ENCODE data around the gene LRRC37A.
A peak's percentile ranks its signal among the peaks of the same experiment; 100 is the strongest.
"Not testable (repeated sequence)": the region's sequence is repeated elsewhere in the genome, so short reads cannot be mapped to it uniquely, and the experiment has no call there.

Gene LRRC37A

DNA sequence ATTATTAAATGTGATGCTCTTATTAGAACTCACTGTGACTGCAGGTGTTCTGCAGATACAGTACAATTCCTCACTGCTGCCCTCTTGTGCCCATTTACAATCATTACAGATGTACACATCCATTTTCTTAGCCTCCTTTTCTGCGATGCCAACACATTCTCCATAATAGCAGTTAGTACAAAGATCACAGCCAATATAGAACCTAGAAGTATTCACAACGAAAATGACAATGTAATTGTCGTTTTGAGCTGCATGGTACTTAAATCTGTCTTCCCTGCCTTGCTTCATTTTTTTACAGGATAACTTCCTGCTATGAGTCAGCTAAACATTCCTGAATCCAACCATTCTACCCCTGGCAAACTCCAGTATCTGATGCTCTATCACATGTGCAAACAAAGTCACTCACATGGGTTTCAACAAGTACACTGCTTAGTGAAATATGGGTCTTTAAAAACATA lies 8.1 kb upstream of the LRRC37A start:
- TF ChIP-seq, protein P1, sequence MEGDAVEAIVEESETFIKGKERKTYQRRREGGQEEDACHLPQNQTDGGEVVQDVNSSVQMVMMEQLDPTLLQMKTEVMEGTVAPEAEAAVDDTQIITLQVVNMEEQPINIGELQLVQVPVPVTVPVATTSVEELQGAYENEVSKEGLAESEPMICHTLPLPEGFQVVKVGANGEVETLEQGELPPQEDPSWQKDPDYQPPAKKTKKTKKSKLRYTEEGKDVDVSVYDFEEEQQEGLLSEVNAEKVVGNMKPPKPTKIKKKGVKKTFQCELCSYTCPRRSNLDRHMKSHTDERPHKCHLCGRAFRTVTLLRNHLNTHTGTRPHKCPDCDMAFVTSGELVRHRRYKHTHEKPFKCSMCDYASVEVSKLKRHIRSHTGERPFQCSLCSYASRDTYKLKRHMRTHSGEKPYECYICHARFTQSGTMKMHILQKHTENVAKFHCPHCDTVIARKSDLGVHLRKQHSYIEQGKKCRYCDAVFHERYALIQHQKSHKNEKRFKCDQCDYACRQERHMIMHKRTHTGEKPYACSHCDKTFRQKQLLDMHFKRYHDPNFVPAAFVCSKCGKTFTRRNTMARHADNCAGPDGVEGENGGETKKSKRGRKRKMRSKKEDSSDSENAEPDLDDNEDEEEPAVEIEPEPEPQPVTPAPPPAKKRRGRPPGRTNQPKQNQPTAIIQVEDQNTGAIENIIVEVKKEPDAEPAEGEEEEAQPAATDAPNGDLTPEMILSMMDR (IDR thresholded peaks at IDR 0.05) = peak; percentile 95
- not testable (repeated sequence) for H3K27ac ChIP-seq

DNA sequence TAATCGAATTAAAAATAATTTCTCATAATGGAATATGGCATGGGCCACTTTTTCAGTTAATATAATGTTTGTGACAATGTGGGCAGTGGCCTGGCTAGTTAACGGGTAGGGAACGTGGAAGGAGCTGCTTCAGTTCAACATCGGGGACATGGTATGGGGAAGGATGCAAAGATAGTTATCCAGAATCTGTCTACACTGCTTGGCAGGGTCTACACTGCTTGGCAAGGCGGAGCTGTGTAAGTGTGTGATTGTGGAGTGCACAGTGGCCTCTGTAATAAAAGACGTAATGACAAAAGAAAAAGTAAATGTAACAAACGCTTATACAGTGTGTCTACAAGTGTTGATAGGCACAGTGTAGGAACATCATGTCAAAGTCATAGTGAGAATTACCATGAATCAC lies 7.3 kb upstream of the LRRC37A start:
- not testable (repeated sequence) for H3K27ac ChIP-seq

DNA sequence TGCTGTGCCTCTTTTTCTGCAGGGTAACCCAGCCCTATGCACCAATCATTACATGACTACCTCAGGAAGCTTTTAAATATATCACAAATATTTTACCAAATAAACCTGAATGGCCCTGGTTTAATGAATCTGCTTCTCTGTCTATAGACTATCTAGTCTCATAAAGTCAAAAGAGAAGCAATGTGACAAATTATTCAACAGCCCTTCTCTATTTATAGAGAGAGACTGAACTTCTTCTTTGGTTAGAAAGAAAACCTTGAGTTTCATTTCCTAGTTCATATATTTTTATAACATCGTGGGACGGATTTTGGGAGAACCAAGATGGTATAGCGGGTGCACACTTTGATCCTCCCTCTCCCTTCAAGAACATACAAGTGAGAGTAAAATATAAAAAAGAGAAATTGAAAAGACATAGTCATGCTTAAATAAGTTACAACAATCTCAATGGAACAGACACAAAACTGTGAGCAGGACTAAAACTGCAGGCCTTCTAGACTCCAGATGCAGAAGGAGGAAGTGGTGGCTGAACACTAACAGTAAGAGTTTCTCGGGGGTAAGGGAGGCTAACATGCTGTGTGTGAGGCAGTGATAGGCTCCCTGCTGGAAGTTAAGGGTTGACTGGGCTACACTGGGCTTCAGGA lies 3.9 kb upstream of the LRRC37A start:
- not testable (repeated sequence) for H3K27ac ChIP-seq

DNA sequence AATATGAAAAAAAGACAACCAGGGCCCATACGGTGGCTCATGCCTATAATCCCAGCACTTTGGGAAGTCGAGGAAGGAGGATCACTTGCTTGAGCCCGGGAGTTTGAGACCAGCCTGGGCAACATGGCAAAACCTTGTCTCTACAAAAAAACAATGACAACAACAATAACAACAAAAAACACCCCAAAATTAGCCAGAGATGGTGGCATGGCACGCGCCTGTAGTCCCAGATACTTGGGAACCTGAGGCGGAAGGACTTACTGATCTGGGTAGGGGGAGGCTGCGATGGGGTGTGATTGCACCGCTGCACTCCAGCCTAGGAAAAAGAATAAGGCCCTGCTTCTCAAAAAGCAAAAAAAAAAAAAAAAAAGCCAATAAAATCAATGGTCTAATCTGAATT lies 3.3 kb upstream of the LRRC37A start:
- not testable (repeated sequence) for H3K27ac ChIP-seq

DNA sequence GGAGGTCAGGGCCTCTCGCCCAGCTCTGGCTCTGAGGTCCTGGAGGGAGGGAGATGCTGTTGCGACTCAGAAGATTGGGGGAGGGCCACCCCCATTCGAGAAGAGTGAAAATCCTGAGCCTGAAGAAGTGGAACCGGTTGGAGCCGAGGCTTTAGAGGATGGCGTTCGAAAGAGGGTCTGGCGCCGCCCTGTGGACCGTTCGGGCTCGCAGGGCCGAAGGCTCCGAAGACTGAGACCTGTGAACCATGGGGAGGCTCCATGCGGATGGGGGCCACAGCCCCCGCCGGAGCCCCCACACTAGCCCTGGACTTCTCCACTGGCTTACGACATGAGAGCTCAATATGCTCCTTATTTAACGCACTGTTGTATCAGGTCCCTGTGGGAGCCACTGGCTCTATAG lies 46.3 kb downstream of the LRRC37A start:
- not testable (repeated sequence) for H3K27ac ChIP-seq

DNA sequence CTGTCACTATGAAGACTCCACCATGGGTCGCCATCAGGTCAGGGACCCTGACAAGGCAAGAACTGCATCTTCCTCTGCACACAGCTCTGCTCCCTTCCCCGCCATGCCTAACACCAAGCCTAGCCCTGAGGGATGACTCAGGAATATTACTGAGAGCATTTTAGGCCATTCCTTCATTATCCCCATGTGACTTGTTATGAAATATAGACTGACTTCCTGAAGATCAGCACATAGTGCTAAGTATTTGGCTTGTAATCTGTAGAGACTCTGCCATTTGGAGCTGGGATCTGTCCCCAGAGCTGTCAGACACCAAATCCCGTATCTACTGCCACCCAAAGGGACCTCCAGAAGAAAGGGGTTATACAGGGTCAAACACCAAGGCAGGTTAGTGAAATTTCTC lies 47.2 kb downstream of the LRRC37A start:
- not testable (repeated sequence) for H3K27ac ChIP-seq

DNA sequence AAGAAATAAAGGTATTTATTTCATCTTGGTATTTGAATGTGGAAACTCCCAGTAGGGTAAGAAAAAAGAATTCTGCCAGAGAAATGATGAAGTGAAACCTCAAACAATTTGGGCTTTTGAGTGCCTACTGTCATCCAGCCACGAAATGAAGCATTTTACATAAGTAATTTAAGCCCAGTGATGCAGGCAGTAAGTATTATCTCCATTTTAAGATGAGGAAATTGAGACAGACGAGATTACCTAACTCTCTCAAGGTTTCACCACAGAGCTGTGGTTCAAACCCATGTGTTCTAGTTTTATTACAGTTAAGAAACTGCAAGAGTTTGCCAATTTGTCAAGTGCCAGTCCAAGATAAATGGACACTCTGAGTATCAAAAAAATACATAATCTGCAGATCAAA lies 53.4 kb downstream of the LRRC37A start:
- H3K27ac ChIP-seq = not testable (repeated sequence)

DNA sequence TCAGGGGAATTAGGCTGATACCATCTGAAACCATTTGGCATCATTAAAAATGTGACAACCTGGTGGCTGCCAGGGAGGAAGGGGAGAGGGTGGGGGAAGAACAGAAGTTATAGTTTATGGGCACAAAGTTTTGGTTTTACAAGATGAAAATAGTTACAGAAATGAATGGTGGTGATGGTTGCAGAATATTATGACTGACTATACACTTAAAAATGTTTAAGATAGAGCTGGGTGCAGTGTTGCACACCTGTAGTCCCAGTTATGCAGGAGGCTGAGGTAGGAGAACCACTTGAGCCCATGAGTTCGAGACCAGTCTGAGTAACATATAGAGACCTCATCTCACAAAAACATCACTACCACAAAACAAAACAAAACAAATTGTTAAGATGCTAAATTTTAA lies 54.1 kb downstream of the LRRC37A start:
- H3K27ac ChIP-seq = not testable (repeated sequence)

DNA sequence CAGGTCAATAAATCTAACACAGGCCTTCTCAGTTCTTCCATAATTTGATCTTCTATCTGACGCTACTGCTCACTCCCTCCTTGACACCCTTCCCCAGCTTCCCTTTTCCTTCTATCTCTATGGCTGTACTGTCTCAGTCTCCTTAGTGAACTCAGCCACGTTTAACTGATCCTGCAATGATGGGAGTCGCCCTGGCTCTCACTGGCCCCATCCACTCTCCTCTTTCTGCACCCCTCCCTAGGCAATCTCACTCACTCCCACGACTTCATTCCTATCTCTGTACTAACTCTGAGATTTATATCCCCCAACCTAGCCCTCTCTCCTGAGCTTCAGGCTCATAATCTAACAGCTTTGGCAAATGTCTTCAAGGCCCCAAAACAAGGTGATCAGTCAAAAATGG lies 58.9 kb downstream of the LRRC37A start:
- H3K27ac ChIP-seq = not testable (repeated sequence)

DNA sequence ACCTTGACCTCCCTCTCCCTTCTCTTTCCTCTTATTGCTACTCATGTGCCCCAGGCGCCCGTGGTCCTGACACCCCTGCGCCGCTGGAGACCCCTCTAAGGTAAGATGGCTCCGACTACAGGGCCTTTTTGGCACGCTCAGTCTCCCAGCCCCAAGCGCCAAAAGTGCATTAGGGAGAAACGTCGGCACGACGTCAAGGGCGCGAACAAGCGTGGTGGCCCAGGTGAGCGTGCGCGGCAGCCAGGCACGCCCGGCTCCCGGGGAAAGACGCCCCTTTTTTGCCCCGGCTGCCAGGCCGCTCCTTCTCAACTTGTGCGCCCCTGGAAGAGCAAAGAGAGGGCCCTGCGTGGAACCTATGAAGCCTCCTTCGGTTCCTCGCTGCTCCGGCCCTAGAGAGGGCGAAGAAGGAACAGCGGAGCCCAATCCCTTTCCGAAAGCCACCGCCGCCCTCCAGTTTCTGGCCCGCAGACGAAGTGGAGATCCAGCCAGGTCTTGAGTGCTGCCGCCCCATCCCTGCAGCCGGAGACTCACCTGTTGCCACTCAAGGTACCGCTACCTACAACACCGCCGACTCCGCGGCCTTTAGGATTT lies 66.3 kb downstream of the LRRC37A start:
- H3K27ac ChIP-seq = not testable (repeated sequence)

DNA sequence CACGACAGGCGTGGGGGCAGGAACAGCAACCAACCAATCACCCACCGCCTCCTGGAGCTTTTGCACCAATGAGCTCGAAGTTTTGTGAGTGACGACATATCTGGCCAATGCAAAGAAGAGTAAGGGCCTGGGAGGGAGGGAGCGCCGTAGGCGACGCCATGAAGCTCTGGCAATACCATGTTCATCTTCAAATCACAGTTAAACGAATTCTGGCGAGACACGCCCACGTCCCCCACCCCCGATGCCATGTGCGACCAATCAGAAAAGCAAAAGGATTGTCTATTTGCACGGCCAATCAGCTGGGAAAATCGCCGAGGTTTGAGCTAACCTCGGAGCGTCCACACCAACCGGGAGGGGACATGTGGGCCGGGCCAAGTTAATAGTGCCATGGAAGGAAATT lies 66.8 kb downstream of the LRRC37A start, which contains the start of gene ARL17B:
Gene ARL17B (minus strand): TSS at position 12 of the 400 bp plus-strand sequence. CDS start 3,369 bp downstream, outside the sequence.
- H3K27ac ChIP-seq = not testable (repeated sequence)

DNA sequence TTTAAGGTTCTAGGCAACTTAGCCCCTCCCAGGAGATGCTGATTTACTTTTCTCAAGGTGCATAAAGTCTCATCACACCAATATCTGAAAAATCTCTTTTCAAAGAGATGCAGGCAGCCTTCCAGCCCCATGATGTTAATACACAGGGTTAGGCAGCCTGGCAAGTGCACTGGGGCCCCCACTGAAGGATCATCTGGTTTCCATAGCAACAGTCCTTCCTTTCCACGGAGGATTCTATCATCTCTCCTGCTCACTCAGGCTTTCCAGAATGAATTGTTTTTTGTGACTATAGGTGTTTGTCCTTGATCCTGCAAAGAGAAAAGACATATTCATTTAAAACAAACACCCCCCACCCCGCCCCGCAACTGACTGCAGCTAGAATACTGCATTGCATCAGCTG lies 72.6 kb downstream of the LRRC37A start:
- not testable (repeated sequence) for H3K27ac ChIP-seq

DNA sequence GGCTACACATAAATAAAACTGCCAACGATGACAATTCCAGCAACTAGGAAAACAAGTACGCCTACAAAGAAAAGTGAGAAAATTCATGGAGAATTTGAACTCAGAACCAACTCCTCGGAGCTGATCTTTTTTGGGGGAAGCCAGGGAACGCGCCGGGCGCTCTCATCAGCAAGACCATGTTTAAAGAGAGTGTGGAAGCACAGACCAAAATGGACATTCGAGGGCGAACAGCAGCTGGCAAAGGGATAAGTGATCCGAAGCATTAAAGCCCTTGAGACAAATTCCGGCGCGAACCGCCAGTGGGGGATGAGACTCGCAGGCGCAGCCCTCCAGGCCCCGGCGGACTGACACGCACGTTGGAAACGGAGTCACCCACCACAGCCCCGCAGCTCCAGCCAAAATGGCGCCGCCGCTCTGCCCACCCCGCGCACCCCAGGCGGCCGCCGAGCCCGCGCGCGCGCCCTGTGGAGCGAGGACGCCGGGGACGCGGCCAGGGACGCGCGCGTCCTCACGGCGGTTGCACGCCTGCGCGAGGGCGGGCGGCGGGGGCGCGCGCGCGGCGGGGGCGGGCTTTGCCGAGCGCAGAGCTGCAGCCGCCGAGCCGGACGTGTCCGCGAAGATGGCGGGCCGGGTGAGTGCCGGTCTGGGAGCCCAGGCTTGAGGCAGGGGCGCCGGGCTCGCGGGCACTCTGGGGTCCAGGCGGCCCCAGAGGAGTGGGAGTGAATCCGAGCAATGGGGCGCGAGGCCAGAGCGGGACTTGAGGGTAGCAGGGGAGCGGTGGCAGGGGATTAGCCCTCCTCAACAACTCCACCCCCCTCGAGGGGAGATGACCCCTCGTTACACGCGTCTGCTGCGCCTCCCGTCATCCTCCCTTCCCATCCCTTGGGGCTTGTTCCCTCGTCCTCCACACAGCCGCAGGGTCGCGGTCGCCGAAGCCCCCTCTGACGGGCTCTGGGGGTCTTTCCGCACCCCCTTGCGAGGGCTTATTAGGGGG lies 77.6 kb downstream of the LRRC37A start:
- H3K27ac ChIP-seq = not testable (repeated sequence)

DNA sequence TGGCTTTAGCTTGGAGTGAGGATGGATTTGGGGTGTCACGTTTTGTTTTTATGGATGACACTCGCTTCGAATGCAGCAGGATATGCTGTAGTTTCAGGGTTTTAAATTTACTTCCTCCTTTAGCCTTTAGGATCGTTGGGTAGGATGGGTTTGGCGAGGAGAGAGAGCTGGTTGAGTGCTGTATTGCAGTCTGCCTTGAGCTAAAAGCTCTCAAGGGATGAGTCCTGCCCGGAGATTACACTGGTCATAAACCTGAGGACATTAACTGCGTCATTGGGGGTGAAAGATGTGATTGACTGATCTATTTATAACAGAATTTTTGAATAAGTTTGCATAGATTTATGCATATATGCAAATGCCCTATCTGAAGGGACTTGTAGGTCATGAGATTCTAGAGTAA lies 78.5 kb downstream of the LRRC37A start:
- not testable (repeated sequence) for H3K27ac ChIP-seq

DNA sequence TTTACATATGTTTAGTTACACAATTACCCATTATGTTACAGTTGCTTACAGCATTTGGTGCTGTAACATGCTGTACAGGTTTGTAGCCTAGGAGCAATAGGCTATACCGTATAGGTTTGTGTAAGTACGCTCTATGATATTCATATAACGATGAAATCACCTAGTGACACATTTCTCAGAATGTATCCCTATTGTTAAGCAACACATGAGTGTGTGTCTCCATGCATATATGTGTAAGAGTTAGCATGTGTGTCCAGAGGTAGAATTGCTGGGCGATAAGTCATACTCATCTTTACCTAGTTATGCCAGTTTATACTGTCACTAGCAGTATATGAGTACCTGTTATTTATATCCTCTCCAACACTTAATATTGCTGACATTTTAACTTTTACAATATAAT lies 88.2 kb downstream of the LRRC37A start:
- not testable (repeated sequence) for H3K27ac ChIP-seq

DNA sequence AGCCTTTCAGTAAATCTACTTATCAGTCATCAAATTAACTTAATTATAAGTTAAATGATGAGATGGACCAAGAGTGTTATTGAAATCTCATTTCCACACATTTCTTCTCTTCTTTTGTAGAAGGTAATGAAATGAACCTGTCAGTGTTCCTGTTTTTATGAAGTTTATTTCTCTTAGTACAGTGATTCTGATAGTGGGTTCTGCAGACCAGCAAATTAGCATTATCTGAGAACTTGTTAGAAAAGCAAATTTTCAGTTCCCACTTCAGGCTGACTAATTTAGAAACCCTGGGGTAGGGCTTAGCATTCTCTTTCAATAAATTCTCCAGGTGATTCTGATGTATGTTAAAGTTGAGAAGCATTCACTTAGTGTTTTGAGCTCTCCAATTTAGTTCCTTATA lies 90.6 kb downstream of the LRRC37A start:
- not testable (repeated sequence) for H3K27ac ChIP-seq
